RCC 7860 (cell line): Measurements from ENCODE around the gene KRTAP2-2.
"Not testable (repeated sequence)": the region's sequence is repeated elsewhere in the genome, so short reads cannot be mapped to it uniquely, and the experiment has no call there.

Experiments used
- DNase-seq: peaks from one replicate; pipeline ENCODE4 v3.0.0-alpha.2; 2015; ENCODE audit warnings: low spot score
- FAIRE-seq: peaks from 2 replicates; lab custom pipeline; 2012; peaks lifted over from hg19 to GRCh38; lab: Jason Lieb, UNC

The KRTAP2-2 gene, protein sequence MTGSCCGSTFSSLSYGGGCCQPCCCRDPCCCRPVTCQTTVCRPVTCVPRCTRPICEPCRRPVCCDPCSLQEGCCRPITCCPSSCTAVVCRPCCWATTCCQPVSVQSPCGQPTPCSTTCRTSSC

GRCh38 chr17:41055130-41055529 is at the start of gene KRTAP2-2:
TSS of gene KRTAP2-2 (minus strand) at chr17:41055230. CDS start at chr17:41055211, 19 bp downstream.
- FAIRE-seq, DNase-seq: not testable (repeated sequence)

- DNase-seq = peak; percentile 68
- peak; percentile 98 for FAIRE-seq
Measured at GRCh38 chr17:41104386-41105038, 49.5 kb upstream of the KRTAP2-2 start.

GRCh38 chr17:41103896-41104295 is 48.9 kb upstream of the KRTAP2-2 start:
- FAIRE-seq (no peak), DNase-seq (no peak)

GRCh38 chr17:41101586-41102259 is 46.7 kb upstream of the KRTAP2-2 start, which contains the start of gene KRTAP4-16:
TSS of gene KRTAP4-16 (minus strand) at chr17:41102209. CDS start at chr17:41102209, 0 bp downstream.
- DNase-seq (no peak), FAIRE-seq (no peak)

DNA sequence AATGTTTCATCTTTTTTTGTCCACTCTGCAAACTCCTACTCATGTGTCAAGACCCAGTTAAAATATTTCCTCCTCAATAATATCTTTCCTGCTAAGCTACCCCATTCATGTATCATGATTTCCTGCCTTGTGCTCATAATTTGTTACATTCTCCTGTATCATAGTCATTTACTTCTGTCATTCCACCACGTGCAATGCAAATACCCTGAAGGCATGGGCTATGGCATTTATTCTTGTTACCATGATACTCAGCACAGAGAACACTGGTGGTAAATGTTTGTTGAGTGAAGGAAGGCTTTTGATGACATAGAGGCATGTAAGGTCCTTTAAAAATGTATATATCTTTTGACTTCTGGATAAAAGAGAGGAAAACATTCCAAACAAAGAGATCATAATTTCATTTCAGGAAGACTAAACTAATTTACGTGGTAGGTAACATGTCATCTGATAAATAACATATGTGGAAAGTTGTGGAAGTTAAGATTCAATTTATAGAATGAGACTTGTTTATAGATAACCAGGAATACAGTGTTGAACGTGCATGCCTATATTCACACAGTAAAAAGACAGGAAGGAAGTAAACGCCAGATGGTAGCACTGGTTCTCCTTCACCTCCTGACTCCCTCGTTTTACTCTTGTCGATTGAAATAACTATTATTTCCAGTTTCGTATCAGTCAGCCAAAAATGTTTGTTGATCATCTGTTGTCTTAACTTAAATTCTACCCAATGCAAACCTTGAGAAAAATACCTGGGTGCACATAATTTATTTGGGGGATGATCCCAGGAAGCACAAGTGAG is 44.9 kb upstream of the KRTAP2-2 start:
- peak; percentile 60 for FAIRE-seq
- DNase-seq = peak; percentile 80

DNA sequence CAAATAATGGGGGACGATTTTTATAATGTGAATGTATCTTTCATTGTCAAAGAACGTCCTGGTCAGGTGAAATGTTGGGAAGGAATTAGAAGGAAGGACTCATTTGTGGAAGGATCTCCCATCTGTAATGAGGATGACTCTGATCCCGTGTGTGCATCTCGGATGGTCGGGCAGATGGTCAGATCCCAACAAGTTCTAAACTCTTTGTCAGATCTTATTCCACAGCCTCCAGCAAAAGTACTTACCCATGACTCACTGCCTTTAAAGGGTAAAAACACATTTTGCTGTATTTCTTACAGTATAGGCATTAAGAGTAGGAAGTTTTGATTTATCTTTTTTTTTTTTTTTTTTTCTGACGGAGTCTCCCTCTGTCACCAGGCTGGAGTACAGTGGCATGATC is 43.5 kb upstream of the KRTAP2-2 start:
- DNase-seq (no peak), FAIRE-seq (no peak)

DNA sequence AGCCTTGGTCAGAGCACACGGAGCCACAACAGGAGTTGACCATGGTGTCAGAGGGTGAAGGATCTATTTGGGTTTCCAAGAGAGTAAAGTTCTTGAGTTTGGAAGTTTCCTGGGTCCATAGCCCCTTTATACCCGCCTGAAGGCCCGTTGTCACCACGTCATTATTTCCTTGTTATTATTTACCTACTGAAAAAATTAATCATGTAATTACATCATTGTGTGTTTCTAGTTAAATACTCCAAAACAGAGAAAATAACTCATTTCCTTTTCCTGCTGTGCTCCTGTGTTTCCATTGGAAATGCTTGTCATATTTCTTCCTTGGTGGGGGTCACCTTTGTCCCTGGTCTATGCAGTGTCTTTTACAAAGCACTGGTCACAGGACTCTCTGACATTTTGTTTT is 43.0 kb upstream of the KRTAP2-2 start, which contains the start of gene KRTAP4-8:
TSS of gene KRTAP4-8 (minus strand) at position 101 of the 400 bp plus-strand sequence. CDS start at position 43, 58 bp downstream.
- no peak for FAIRE-seq
- DNase-seq = no peak

- FAIRE-seq (no peak), DNase-seq (no peak)
Measured at GRCh38 chr17:41096055-41096454, 41.0 kb upstream of the KRTAP2-2 start.

- not testable (repeated sequence) for DNase-seq, FAIRE-seq
Measured at GRCh38 chr17:41088760-41089352, 33.8 kb upstream of the KRTAP2-2 start.

DNA sequence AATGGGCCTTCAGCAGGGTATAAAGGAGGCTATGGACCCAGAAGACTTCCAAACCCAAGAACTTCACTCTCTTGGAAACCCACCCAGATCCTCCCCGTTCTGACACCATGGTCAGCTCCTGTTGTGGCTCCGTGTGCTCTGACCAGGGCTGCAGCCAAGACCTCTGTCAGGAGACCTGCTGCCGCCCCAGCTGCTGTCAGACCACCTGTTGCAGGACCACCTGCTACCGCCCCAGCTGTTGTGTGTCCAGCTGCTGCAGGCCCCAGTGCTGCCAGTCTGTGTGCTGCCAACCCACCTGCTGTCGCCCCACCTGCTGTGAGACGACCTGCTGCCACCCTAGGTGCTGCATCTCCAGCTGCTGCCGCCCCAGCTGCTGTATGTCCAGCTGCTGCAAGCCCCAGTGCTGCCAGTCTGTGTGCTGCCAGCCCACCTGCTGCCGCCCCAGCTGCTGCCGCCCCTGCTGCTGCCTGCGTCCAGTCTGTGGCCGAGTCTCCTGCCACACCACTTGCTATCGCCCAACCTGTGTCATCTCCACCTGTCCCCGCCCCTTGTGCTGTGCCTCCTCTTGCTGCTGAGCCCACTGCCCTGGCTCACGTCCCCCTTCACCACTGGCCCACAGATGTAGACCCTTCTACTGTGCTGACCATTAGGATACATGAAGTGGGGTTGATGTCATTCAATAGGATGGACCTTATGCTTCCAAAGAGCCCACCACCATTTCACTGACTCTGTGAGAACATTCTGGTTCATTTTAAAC is 29.2 kb upstream of the KRTAP2-2 start, which contains the start of gene KRTAP4-7:
TSS of gene KRTAP4-7 (plus strand) at position 51 of the 757 bp plus-strand sequence. CDS start at position 108, 57 bp downstream.
- not testable (repeated sequence) for DNase-seq, FAIRE-seq

DNA sequence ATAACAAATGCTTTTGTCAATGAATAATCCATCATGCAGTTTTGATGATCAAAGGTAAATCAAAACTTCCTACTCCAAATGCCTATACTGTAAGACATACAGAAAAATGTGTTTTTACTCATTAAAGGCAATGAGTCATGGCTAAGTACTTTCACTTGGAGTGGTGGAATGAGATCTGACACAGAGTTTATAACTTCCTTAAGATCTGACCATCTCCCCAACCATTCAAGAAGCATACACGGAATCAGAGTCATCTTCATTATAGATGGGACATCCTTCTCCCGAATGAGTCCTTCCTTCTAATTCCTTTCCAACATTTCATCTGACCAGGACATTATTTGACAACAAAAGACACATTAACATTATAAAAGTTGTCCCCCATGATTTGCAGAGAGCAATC is 28.4 kb upstream of the KRTAP2-2 start:
- peak; percentile 95 for FAIRE-seq
- peak; percentile 62 for DNase-seq

GRCh38 chr17:41082626-41083025 is 27.6 kb upstream of the KRTAP2-2 start:
- FAIRE-seq (no peak), DNase-seq (peak; percentile 53)

- DNase-seq = no peak
- FAIRE-seq = no peak
Measured at GRCh38 chr17:41076788-41077187, 21.8 kb upstream of the KRTAP2-2 start.

- FAIRE-seq (no peak), DNase-seq (no peak)
Measured at GRCh38 chr17:41073676-41074075, 18.6 kb upstream of the KRTAP2-2 start.

GRCh38 chr17:41071606-41072360 is 16.8 kb upstream of the KRTAP2-2 start:
- FAIRE-seq (no peak), DNase-seq (no peak)

- FAIRE-seq (no peak), DNase-seq (no peak)
Measured at GRCh38 chr17:41069031-41069430, 14.0 kb upstream of the KRTAP2-2 start.

DNA sequence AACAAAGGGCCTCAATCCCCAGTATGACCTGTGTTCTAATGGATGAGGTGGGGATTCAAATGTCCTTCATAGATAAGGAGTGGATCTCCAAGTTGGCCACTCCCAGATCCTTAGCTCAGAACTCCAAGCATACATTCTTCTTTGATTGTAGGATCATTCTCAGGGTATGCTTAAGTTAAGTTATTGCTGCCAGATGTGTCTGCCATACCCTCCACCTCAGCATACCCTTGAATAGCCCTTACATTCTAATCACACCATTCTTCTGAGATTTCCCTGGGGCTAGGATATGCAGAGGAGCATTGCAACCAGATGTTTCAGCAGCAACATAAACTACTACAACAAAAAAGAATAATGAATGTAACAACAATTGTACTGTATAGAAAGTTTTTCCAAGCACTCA is 12.3 kb upstream of the KRTAP2-2 start:
- FAIRE-seq (no peak), DNase-seq (no peak)

- DNase-seq (peak; percentile 99), FAIRE-seq (peak; percentile 99)
Measured at GRCh38 chr17:41065829-41066624, 11.0 kb upstream of the KRTAP2-2 start, which contains the start of gene KRTAP2-4. TSS of gene KRTAP2-4 (minus strand) at chr17:41065879. CDS start at chr17:41065845, 34 bp downstream.
